ENCODE data around the gene FOXE3. TPM values are rescaled to one million over a fixed set of nuclear protein-coding genes. Genes with fewer than 3 reads are reported as not detected.

The FOXE3 gene
- total and polyA plus RNA-seq, 10 of the 15 experiments (the other 5 are each of a cell fraction or from before 2014, with no cell fraction given): 0.13 TPM; not detected in 9

GRCh38 chr1:47399846-47400155, 16.3 kb upstream of the FOXE3 start (continued):
- TF ChIP-seq IRF3 (IDR thresholded peaks at IDR 0.05) (no peak), BHLHE40 (IDR thresholded peaks at IDR 0.05; ENCODE audit: borderline replicate concordance in 1 of 2, low read depth in 2 of 2, low read length in 1 of 2) (no peak), ZNF592 (IDR thresholded peaks at IDR 0.05) (no peak), CREM (IDR thresholded peaks at IDR 0.05; ENCODE audit: low read depth) (no peak), RAD51 (IDR thresholded peaks at IDR 0.05) (no peak), SRF (IDR thresholded peaks at IDR 0.05; ENCODE audit: low read depth in 2 of 2, low read length in 2 of 2) (no peak)

- no peaks in the 10 kb centered on the region for H3K27me3 ChIP-seq (replicated peaks in 1 of 2; ENCODE audit: control insufficient read depth in 2 of 2, insufficient read depth in 2 of 2, low read length in 1 of 2)
- H4K20me1 ChIP-seq (ENCODE audit: control insufficient read depth, insufficient read depth): no peaks in the 10 kb centered on the region
- no peaks in the 10 kb centered on the region for H3K4me1 ChIP-seq (ENCODE audit: control insufficient read depth, insufficient read depth, low read length)
- DNase-seq (ENCODE audit: low read depth, low spot score): no peak
- ChIA-PET SMC1A (ENCODE audit: uncharacterized antibody, unreplicated experiment) (no interaction called here), CTCF (interaction anchor here (1.0 to 1.9 kb wide), 5 partner anchors 13 to 309 kb away, joined by 3 to 9 read pairs (median 5); no protein-coding TSS in a partner anchor), RAD21 (ENCODE audit: unreplicated experiment) (no interaction called here), POLR2A (no interaction called here)
- no peak overlapping the region for H3K4me3 ChIP-seq
- no peak overlapping the region for H3K27ac ChIP-seq (ENCODE audit: control insufficient read depth, insufficient read depth)
- no peaks in the 10 kb centered on the region for H3K79me2 ChIP-seq (ENCODE audit: control insufficient read depth, insufficient read depth, low read length)
- no peaks in the 10 kb centered on the region for H3K9me3 ChIP-seq (replicated peaks; ENCODE audit: control insufficient read depth, insufficient read depth, low read length)
- H3K36me3 ChIP-seq (ENCODE audit: control insufficient read depth in 2 of 2, insufficient read depth in 2 of 2, low read length in 1 of 2): no peaks in the 10 kb centered on the region
- intact Hi-C loops (cut with micrococcal nuclease; ENCODE audit: unreplicated experiment) (no loop called here), in situ Hi-C loops (cut with MboI) (no loop called here)
- no peak for FAIRE-seq
- no peak overlapping the region for H3K9ac ChIP-seq (ENCODE audit: control insufficient read depth, insufficient read depth, low read length)
- ATAC-seq: no peak
- H2AFZ ChIP-seq (ENCODE audit: control insufficient read depth, low read depth, low read length): no peak overlapping the region
- H3K4me2 ChIP-seq (ENCODE audit: control insufficient read depth, insufficient read depth): no peak overlapping the region
- no TSS peak for BruUV-seq (replicated peaks)
- 44% methylated on average over 4 of the region's 4 CpGs for WGBS (ENCODE audit: insufficient coverage, insufficient replicate concordance, low lambda C conversion rate, missing lambda C conversion rate)
- TF ChIP-seq SUPT20H (IDR thresholded peaks at IDR 0.05; ENCODE audit: borderline replicate concordance, control insufficient read depth, low read depth, low read length): no peak
- TF ChIP-seq DPF2 (IDR thresholded peaks at IDR 0.05): no peak
- TF ChIP-seq TCF3 (IDR thresholded peaks at IDR 0.05; ENCODE audit: borderline replicate concordance, insufficient read depth, low read depth, low read length): no peak
- TF ChIP-seq LARP7 (IDR thresholded peaks at IDR 0.05): no peak
- no peak for TF ChIP-seq FOXM1 (IDR thresholded peaks at IDR 0.05; ENCODE audit: low read depth, low read length)
- TF ChIP-seq SKIL (IDR thresholded peaks at IDR 0.05; ENCODE audit: low read depth, poor library complexity, severe bottlenecking): no peak
- TF ChIP-seq RB1 (IDR thresholded peaks at IDR 0.05; ENCODE audit: borderline replicate concordance): no peak
Measured at GRCh38 chr1:47401761-47402160, 14.3 kb upstream of the FOXE3 start.
